PC-3 (cell line): ENCODE data around the gene COL7A1. TPM values are rescaled to one million over a fixed set of nuclear protein-coding genes. Genes with fewer than 3 reads are reported as not detected.

ENCODE experiments used
- ATAC-seq: fragments of 200-7000 bp; cut with Tn5 transposase; 2 replicates; pipeline ENCODE4 v1.9.1; 2020; ENCODE audit warnings: mild to moderate bottlenecking, moderate library complexity
- BruUV-seq: library from RNA; stranded (reverse); fragments of 400-500 nt; replicated peaks from 2 replicates; lab custom pipeline; 2021; lab: Mats Ljungman, UMichigan
- CTCF ChIA-PET: fragments of 300-600 bp; sonication (Branson Sonifier 250); formaldehyde crosslinking; loops from one replicate; lab custom pipeline; 2022; ENCODE audit warnings: antibody characterized with exemption; lab: Charles Lee
- POLR2A ChIA-PET: fragments of 300-600 bp; sonication (Branson Sonifier 250); formaldehyde crosslinking; loops from one replicate; lab custom pipeline; 2022; ENCODE audit warnings: antibody characterized with exemption; ENCODE audit not compliant: unreplicated experiment; lab: Charles Lee
- DNase-seq: peaks from one replicate; pipeline ENCODE4 v3.0.0-alpha.2; 2015
- H2AFZ ChIP-seq: fragments of 300-600 bp; sonication (generic); 2 replicates; pipeline ENCODE4 v1.6.0; 2016; ENCODE audit warnings: antibody characterized with exemption, low read length
- H3F3A ChIP-seq: fragments of 300-600 bp; sonication (generic); one replicate; pipeline ENCODE4 v1.6.0; 2017; ENCODE audit warnings: antibody characterized with exemption, low read length, control low read depth, mild to moderate bottlenecking; ENCODE audit not compliant: unreplicated experiment
- H3K27ac ChIP-seq: fragments of 300-600 bp; sonication (generic); 2 replicates; pipeline ENCODE4 v1.5.1; 2016; ENCODE audit warnings: mild to moderate bottlenecking, low read length
- H3K27me3 ChIP-seq: fragments of 300-600 bp; sonication (generic); 2 replicates; pipeline ENCODE4 v1.6.1; 2016; ENCODE audit warnings: low read length, mixed read lengths
- H3K36me3 ChIP-seq: fragments of 300-600 bp; sonication (generic); 2 replicates; pipeline ENCODE4 v1.6.1; 2016; ENCODE audit warnings: low read depth, mixed run types, low read length, mixed read lengths
- H3K4me1 ChIP-seq: fragments of 300-600 bp; sonication (generic); 2 replicates; pipeline ENCODE4 v1.5.1; 2016; ENCODE audit warnings: low read length; ENCODE audit not compliant: insufficient read depth
- H3K4me2 ChIP-seq: fragments of 300-600 bp; sonication (generic); 2 replicates; pipeline ENCODE4 v1.6.0; 2016; ENCODE audit warnings: low read length
- H3K4me3 ChIP-seq: fragments of 300-600 bp; sonication (generic); 2 replicates; pipeline ENCODE4 v1.5.1; 2016; ENCODE audit warnings: mild to moderate bottlenecking, low read length, mixed read lengths
- H3K79me2 ChIP-seq: fragments of 300-600 bp; sonication (generic); 2 replicates; pipeline ENCODE4 v1.6.1; 2017; ENCODE audit warnings: low read length, mixed read lengths
- H3K9ac ChIP-seq: fragments of 300-600 bp; sonication (generic); 2 replicates; pipeline ENCODE4 v1.6.0; 2016; ENCODE audit warnings: mild to moderate bottlenecking, low read length
- H3K9me2 ChIP-seq: fragments of 300-600 bp; sonication (generic); replicated peaks from 2 replicates; pipeline ENCODE4 v1.6.1; 2016; ENCODE audit warnings: mixed run types, low read length, mixed read lengths
- H3K9me3 ChIP-seq: fragments of 300-600 bp; sonication (generic); 2 replicates; pipeline ENCODE4 v1.6.1; 2016; ENCODE audit warnings: low read length, mixed read lengths
- H4K20me1 ChIP-seq: fragments of 300-600 bp; sonication (generic); 2 replicates; pipeline ENCODE4 v1.6.1; 2016; ENCODE audit warnings: low read length, mixed read lengths
- CTCF ChIP-seq: fragments of 300-600 bp; sonication (generic); conservative IDR thresholded peaks from 2 replicates; pipeline ENCODE4 v1.5.1; 2017; ENCODE audit warnings: antibody characterized with exemption, low read depth, mild to moderate bottlenecking, low read length
- EZH2 ChIP-seq: fragments of 300-600 bp; sonication (generic); IDR thresholded peaks from one replicate; pipeline ENCODE4 v1.6.1; 2017; ENCODE audit warnings: antibody characterized with exemption, mild to moderate bottlenecking, low read length; ENCODE audit not compliant: unreplicated experiment
- EZH2phosphoT487 ChIP-seq: fragments of 300-600 bp; sonication (generic); IDR thresholded peaks from 2 replicates; pipeline ENCODE4 v1.6.1; 2018; ENCODE audit warnings: mild to moderate bottlenecking, antibody characterized with exemption, low read length, borderline replicate concordance
- intact Hi-C: fragments of 100-400 bp; cut with micrococcal nuclease; formaldehyde crosslinking; loops from 2 replicates; pipeline ENCODE4 v1.9.0; 2023
- total RNA-seq: library from RNA; depleted of rRNA; stranded (reverse); fragments of >200 nt; gene quantifications from 2 replicates; pipeline ENCODE4 v1.2.3, GENCODE V29; 2014

COL7A1 gene
- total RNA-seq, 1 experiment from 2014 or later = 7.9 TPM

DNA sequence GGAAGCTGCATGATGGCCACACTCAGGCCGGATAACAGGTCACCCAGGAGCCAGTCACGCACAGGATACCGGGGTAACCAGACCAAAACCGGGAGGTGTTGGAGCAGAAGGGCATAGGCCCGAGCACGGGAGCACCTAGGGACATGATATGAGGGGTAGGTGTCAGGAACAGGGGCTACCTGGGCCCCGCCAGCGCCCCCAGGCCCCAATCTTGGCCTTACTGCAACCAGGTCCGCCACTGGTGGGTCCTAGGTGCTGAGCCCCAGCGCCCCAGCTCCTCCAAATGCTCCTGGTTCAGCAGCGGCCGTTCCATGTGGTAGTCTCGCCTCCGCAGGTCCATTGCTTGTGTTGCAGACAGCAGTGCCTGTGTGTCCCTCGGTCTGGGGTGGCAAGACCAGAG, 38.1 kb upstream of the COL7A1 start:
- BruUV-seq = no TSS peak
- CTCF ChIA-PET = no interaction called here
- Histone ChIP-seq H3K9ac (no peak overlapping the region), H3K9me2 (no peaks in the 10 kb centered on the region), H4K20me1 (no peaks in the 10 kb centered on the region), H3K4me2 (no peak overlapping the region), H3K36me3 (peaks cover 10% of the 10 kb centered on the region), H3F3A (no peaks in the 10 kb centered on the region), H3K27me3 (no peaks in the 10 kb centered on the region), H3K9me3 (no peaks in the 10 kb centered on the region), H3K79me2 (peaks cover 22% of the 10 kb centered on the region), H3K27ac (no peak overlapping the region), H2AFZ (no peak overlapping the region), H3K4me3 (no peak overlapping the region), H3K4me1 (peaks cover 26% of the 10 kb centered on the region)
- ATAC-seq (no peak), DNase-seq (no peak)
- TF ChIP-seq EZH2phosphoT487 (no peak), CTCF (no peak), EZH2 (no peak)
- intact Hi-C loops = no loop called here
- POLR2A ChIA-PET = no interaction called here

DNA sequence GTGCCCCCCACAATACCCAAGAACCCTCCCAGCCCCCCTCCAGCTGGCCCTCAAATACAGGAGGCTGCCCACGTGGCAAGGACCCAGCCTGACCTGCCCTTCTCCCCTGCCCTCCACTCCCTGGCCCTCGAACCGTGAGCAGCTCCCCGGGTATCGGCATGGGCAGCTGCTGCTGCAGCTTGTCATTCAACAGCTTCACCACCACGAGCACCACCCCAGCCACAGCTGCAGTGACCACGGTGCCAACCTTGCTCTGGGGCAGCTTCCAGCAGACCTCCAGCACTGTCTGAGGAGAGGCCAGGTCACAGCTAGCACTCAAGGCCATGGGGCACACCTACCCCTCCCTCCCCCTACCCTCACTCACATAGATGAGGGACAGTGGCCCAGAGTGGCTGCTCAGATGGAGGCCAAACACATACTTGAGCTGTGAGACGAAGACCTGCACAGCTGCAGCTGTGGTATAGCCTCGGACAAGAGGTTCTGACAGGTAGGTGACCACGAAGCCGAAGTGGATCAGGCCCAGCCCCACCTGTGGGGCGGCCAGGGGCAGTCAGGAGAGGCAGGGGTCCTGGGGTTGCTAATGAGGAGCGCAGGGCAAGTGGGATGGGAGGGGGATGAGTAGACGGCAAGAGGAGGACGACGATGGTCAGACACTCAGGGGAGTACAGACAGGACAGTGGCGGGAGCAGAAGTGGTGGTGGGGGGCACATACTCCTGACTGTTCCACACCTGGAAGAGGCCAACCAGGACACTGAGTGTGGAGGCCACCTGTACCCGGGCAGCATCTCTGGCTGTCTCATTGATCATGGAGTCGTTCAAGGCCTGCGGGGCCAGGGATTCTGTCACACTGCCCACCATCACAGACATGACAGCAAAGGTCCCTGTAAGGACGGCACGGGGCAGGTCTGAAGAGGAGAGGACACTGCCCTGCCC, 36.7 kb upstream of the COL7A1 start:
- POLR2A ChIA-PET = no interaction called here
- CTCF ChIA-PET = no interaction called here
- Histone ChIP-seq H2AFZ (no peak overlapping the region), H3K79me2 (peaks cover 22% of the 10 kb centered on the region), H4K20me1 (no peaks in the 10 kb centered on the region), H3K4me2 (no peak overlapping the region), H3K9ac (no peak overlapping the region), H3K36me3 (peaks cover 20% of the 10 kb centered on the region), H3K27ac (no peak overlapping the region), H3K27me3 (no peaks in the 10 kb centered on the region), H3F3A (no peaks in the 10 kb centered on the region), H3K4me1 (peaks cover 20% of the 10 kb centered on the region), H3K4me3 (no peak overlapping the region), H3K9me2 (no peaks in the 10 kb centered on the region), H3K9me3 (no peaks in the 10 kb centered on the region)
- no peak for DNase-seq
- no peak for TF ChIP-seq EZH2phosphoT487
- no peak for TF ChIP-seq CTCF
- TF ChIP-seq EZH2 = no peak
- ATAC-seq = no peak
- BruUV-seq = no TSS peak
- intact Hi-C loops = no loop called here

DNA sequence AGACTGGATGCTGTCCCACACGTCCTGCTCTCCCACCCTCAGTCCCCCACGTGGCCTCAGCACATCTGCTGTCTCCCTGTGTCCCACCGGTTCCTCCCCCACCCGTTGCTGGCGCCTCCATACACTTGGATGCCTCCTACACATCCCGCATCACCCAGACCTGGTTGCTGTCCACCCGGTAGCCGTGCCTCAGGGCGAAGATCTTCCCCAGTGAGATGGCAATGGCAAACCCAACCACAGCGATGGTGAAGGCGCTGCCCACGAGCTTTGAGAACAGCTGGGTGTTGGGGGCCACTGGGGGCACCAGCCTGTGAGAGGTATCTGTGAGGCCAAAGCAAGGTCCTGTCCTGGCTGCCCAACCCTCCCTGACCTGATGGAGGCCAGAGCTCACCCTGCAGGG, 35.7 kb upstream of the COL7A1 start:
- peaks cover 10% of the 10 kb centered on the region for H3K4me1 ChIP-seq
- H3K9me3 ChIP-seq = no peaks in the 10 kb centered on the region
- no TSS peak for BruUV-seq
- TF ChIP-seq EZH2 (no peak), CTCF (no peak), EZH2phosphoT487 (no peak)
- peaks cover 18% of the 10 kb centered on the region for H3K79me2 ChIP-seq
- intact Hi-C loops = no loop called here
- no peaks in the 10 kb centered on the region for H3K9me2 ChIP-seq
- H2AFZ ChIP-seq = no peak overlapping the region
- CTCF ChIA-PET = no interaction called here
- H3K9ac ChIP-seq = no peak overlapping the region
- POLR2A ChIA-PET = no interaction called here
- no peaks in the 10 kb centered on the region for H3F3A ChIP-seq
- H4K20me1 ChIP-seq = no peaks in the 10 kb centered on the region
- DNase-seq = no peak
- H3K36me3 ChIP-seq = peaks cover 26% of the 10 kb centered on the region
- H3K4me2 ChIP-seq = no peak overlapping the region
- no peak for ATAC-seq
- H3K27ac ChIP-seq = no peak overlapping the region
- H3K4me3 ChIP-seq = no peak overlapping the region
- no peaks in the 10 kb centered on the region for H3K27me3 ChIP-seq
